ENCODE data around the gene C19orf38. TPM values are rescaled to one million over a fixed set of nuclear protein-coding genes. Genes with fewer than 3 reads are reported as not detected.

The C19orf38 gene
- total RNA-seq, 1 experiment from 2014 or later, result 0.07 TPM

- Histone ChIP-seq H2AFZ (ENCODE audit: low read length) (peak overlapping the region; percentile 81), H3K4me1 (ENCODE audit: insufficient read depth, low read length) (peaks cover 4% of the 10 kb centered on the region; the same call in 1 of the 2 replicates), H3K9ac (ENCODE audit: low read length) (peak overlapping the region; percentile 39), H3K9me2 (replicated peaks; ENCODE audit: low read length) (no peaks in the 10 kb centered on the region), H3K9me3 (ENCODE audit: low read length) (no peaks in the 10 kb centered on the region), H3K79me2 (ENCODE audit: low read length) (peaks cover 37% of the 10 kb centered on the region), H4K20me1 (ENCODE audit: low read length) (no peaks in the 10 kb centered on the region), H3K4me3 (ENCODE audit: low read length) (peak overlapping the region; percentile 67), H3K27me3 (ENCODE audit: low read length) (no peaks in the 10 kb centered on the region), H3K4me2 (ENCODE audit: low read length) (peak overlapping the region; percentile 85), H3F3A (ENCODE audit: low read length, unreplicated experiment) (no peaks in the 10 kb centered on the region), H3K27ac (ENCODE audit: low read length) (peak overlapping the region; percentile 10; the same call in 1 of the 2 replicates), H3K36me3 (ENCODE audit: low read depth, low read length) (no peaks in the 10 kb centered on the region)
- TSS peak; percentile 94 for BruUV-seq (replicated peaks)
- ATAC-seq, result no peak
- intact Hi-C loops (cut with micrococcal nuclease), result loop anchor here (5.0 kb wide), 1 partner anchor 47 kb away; no protein-coding TSS in a partner anchor
- TF ChIP-seq EZH2phosphoT487 (IDR thresholded peaks at IDR 0.05; ENCODE audit: borderline replicate concordance, low read length), result no peak
- no peak for TF ChIP-seq CTCF (conservative IDR thresholded peaks at IDR 0.05; ENCODE audit: low read depth, low read length)
- TF ChIP-seq EZH2 (IDR thresholded peaks at IDR 0.05; ENCODE audit: low read length, unreplicated experiment), result no peak
- POLR2A ChIA-PET (ENCODE audit: unreplicated experiment), result interaction anchor here (0.7 kb wide), 1 partner anchor 1867 kb away, joined by 19 read pairs; no protein-coding TSS in a partner anchor
- CTCF ChIA-PET, result interaction anchor here (0.5 to 2.1 kb wide), 10 partner anchors 14 to 590 kb away, joined by 3 to 25 read pairs (median 4); partner anchors contain the start of gene TMED1
- DNase-seq, result no peak
Observed at GRCh38 chr19:10870501-10870954, 22.3 kb downstream of the C19orf38 start.

GRCh38 chr19:10870955-10871603 lies 22.9 kb downstream of the C19orf38 start, which contains the start of gene CARM1:
CARM1 (plus strand) TSS chr19:10871553; CDS start chr19:10871703, 150 bp downstream.
- Histone ChIP-seq H3K79me2 (ENCODE audit: low read length) (peaks cover 42% of the 10 kb centered on the region), H3K9me3 (ENCODE audit: low read length) (no peaks in the 10 kb centered on the region), H3K4me1 (ENCODE audit: insufficient read depth, low read length) (peaks cover 4% of the 10 kb centered on the region; the same call in 1 of the 2 replicates), H4K20me1 (ENCODE audit: low read length) (no peaks in the 10 kb centered on the region), H3K9ac (ENCODE audit: low read length) (peak within 1 kb of the TSS; percentile 93), H3K9me2 (replicated peaks; ENCODE audit: low read length) (no peaks in the 10 kb centered on the region), H3F3A (ENCODE audit: low read length, unreplicated experiment) (no peaks in the 10 kb centered on the region), H3K27me3 (ENCODE audit: low read length) (no peaks in the 10 kb centered on the region), H3K4me3 (ENCODE audit: low read length) (peak within 1 kb of the TSS; percentile 84), H3K27ac (ENCODE audit: low read length) (peak within 1 kb of the TSS; percentile 31), H3K36me3 (ENCODE audit: low read depth, low read length) (no peaks in the 10 kb centered on the region), H3K4me2 (ENCODE audit: low read length) (peak within 1 kb of the TSS; percentile 85), H2AFZ (ENCODE audit: low read length) (peak within 1 kb of the TSS; percentile 81)
- ATAC-seq, result peak; percentile 88
- BruUV-seq (replicated peaks), result no TSS peak
- intact Hi-C loops (cut with micrococcal nuclease), result loop anchor here (1.0 to 5.0 kb wide), 2 partner anchors 35 to 46 kb away; partner anchors contain the start of gene TMED1
- CTCF ChIA-PET, result interaction anchor here (0.5 to 2.1 kb wide), 10 partner anchors 13 to 590 kb away, joined by 3 to 25 read pairs (median 4); partner anchors contain the start of gene TMED1
- DNase-seq, result peak; percentile 99
- POLR2A ChIA-PET (ENCODE audit: unreplicated experiment), result no interaction called here
- TF ChIP-seq EZH2phosphoT487 (IDR thresholded peaks at IDR 0.05; ENCODE audit: borderline replicate concordance, low read length), result no peak
- peak; percentile 49 for TF ChIP-seq CTCF (conservative IDR thresholded peaks at IDR 0.05; ENCODE audit: low read depth, low read length)
- no peak for TF ChIP-seq EZH2 (IDR thresholded peaks at IDR 0.05; ENCODE audit: low read length, unreplicated experiment)
